ENCODE data around the gene CYP27A1. TPM values are rescaled to one million over a fixed set of nuclear protein-coding genes. Genes with fewer than 3 reads are reported as not detected.
"Not testable (repeated sequence)": the region's sequence is repeated elsewhere in the genome, so short reads cannot be mapped to it uniquely, and the experiment has no call there.

CYP27A1 gene
- total and polyA plus RNA-seq, 2 of the 8 experiments (the other 6 are each of a cell fraction or from before 2014, with no cell fraction given) = 5.4 to 14.7 TPM

GRCh38 chr2:218772759-218773158, 9.2 kb upstream of the CYP27A1 start:
- not testable (repeated sequence) for H3K23me2 ChIP-seq (ENCODE audit: low read depth, low read length); H4K5ac ChIP-seq (ENCODE audit: insufficient read length, low read depth, low read length); H2BK20ac ChIP-seq (ENCODE audit: low read length); FAIRE-seq; H3K18ac ChIP-seq (ENCODE audit: extremely low read depth, low read length); H3K4ac ChIP-seq (replicated peaks; ENCODE audit: insufficient read length, low read depth, low read length); H3K56ac ChIP-seq (replicated peaks; ENCODE audit: insufficient read length, low read depth, low read length); H4K20me1 ChIP-seq (replicated peaks in 1 of 2; ENCODE audit: control insufficient read depth in 1 of 2, insufficient read depth in 2 of 2, low read length in 2 of 2); H3K79me1 ChIP-seq (ENCODE audit: low read depth, low read length); H4K91ac ChIP-seq (replicated peaks; ENCODE audit: insufficient read length, low read length); H4K8ac ChIP-seq (ENCODE audit: extremely low read depth, insufficient read depth, low read length); H3K79me2 ChIP-seq (ENCODE audit: control insufficient read depth in 1 of 2, insufficient read depth in 2 of 2, low read length in 2 of 2); H3K23ac ChIP-seq (ENCODE audit: insufficient read length); H2BK5ac ChIP-seq (ENCODE audit: low read depth, low read length); H3K9ac ChIP-seq (replicated peaks in 1 of 4; ENCODE audit: extremely low read depth in 1 of 4, low read depth in 3 of 4, low read length in 3 of 4); H2BK120ac ChIP-seq (replicated peaks; ENCODE audit: low read depth, low read length); H2AFZ ChIP-seq (ENCODE audit: low read length); H3K9me3 ChIP-seq (ENCODE audit: insufficient read depth in 2 of 2, low read depth in 1 of 2, low read length in 1 of 2); H3K4me1 ChIP-seq (replicated peaks in 1 of 4; ENCODE audit: control insufficient read depth in 3 of 4, insufficient read depth in 4 of 4, low read length in 3 of 4); DNase-seq (ENCODE audit: low read depth in 1 of 2, low spot score in 2 of 2); H3K4me3 ChIP-seq (ENCODE audit: extremely low read depth in 1 of 4, insufficient read depth in 2 of 4, low read depth in 3 of 4, low read length in 4 of 4); H3K27me3 ChIP-seq (replicated peaks in 1 of 4; ENCODE audit: control insufficient read depth in 3 of 4, extremely low read depth in 1 of 4, insufficient read depth in 3 of 4, low read length in 3 of 4); H3K14ac ChIP-seq (ENCODE audit: insufficient read length); H3K27ac ChIP-seq (ENCODE audit: low read depth, low read length); H2AK5ac ChIP-seq (ENCODE audit: low read depth, low read length); H2BK15ac ChIP-seq (ENCODE audit: low read length); H3K36me3 ChIP-seq (ENCODE audit: control insufficient read depth in 2 of 4, insufficient read depth in 4 of 4, low read length in 3 of 4); H2BK12ac ChIP-seq (ENCODE audit: low read depth, low read length); H3K4me2 ChIP-seq (ENCODE audit: insufficient read depth in 1 of 2, low read depth in 2 of 2, low read length in 2 of 2)
- CTCF ChIA-PET (ENCODE audit: partially characterized antibody) = interaction anchor here (1.3 to 2.1 kb wide), 3 partner anchors 9 to 80 kb away, joined by 3 to 5 read pairs (median 4); partner anchors contain the start of gene CYP27A1
- 76% methylated on average over 5 of the region's 5 CpGs; no CpG with 5 or more reads in 1 of the 2 experiments for WGBS, 2 experiments (ENCODE audit: extremely low coverage in 1 of 2, insufficient coverage in 1 of 2, insufficient read length in 1 of 2, insufficient replicate concordance in 2 of 2, low coverage in 1 of 2, low lambda C conversion rate in 2 of 2, missing lambda C conversion rate in 1 of 2)
- POLR2A ChIA-PET (ENCODE audit: partially characterized antibody) = interaction anchor here (0.6 to 1.3 kb wide), 2 partner anchors 12 to 62 kb away, joined by 3 to 4 read pairs; partner anchors contain the start of gene TTLL4
